Stimulated activated CD8-positive, alpha-beta memory T cell treated with anti-CD3 and anti-CD28 coated beads, Interleukin-2, amount 100 ng/mL, for 1 hour (primary cell): ENCODE results near the gene TSPAN7.

Experiments
- DNase-seq, 2 donors: peaks; one replicate each; pipeline ENCODE4 v3.0.0-alpha.2; 2020; ENCODE audit warnings: low read depth in 2 of 2

TSPAN7 gene

DNA sequence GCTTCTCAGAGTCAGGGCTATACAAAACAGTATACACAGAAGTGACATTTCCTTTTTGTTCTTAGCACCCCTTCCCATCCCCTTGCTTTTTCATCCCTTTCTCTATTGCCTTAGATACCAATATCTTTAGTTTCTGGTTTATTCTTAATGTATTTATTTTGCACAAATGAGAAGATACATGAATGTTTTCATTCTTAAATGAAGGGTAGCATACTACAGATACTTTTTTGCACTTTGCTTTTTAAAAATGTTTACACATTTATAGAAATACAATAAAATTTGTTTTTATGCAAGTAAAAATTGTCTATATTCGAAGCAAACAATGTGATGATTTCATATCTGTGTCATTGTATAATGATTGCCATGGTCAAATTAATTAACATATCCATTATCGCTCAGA, 33.1 kb downstream of the TSPAN7 start:
- no peak for DNase-seq

- no peak for DNase-seq
Observed at GRCh38 chrX:38595801-38596200, 34.5 kb downstream of the TSPAN7 start.

DNA sequence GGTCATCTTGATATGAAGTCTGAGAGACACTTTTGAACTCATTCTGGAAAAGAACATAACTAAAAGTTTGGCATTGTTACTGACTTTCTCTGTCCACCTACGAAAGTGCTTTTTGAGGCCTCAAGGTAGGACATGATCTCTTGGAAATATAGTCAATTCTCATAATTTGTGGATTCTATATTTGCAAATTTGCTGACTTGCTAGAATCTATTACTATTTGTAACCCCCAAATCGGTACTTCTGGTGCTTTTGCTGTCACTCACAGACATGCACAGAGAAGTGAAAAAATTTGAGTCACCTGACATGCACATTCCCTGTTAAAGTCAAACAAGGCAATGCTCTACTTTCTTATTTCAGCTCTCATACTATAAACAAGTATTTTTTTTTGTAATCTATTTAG, 35.6 kb downstream of the TSPAN7 start:
- no peak for DNase-seq

DNA sequence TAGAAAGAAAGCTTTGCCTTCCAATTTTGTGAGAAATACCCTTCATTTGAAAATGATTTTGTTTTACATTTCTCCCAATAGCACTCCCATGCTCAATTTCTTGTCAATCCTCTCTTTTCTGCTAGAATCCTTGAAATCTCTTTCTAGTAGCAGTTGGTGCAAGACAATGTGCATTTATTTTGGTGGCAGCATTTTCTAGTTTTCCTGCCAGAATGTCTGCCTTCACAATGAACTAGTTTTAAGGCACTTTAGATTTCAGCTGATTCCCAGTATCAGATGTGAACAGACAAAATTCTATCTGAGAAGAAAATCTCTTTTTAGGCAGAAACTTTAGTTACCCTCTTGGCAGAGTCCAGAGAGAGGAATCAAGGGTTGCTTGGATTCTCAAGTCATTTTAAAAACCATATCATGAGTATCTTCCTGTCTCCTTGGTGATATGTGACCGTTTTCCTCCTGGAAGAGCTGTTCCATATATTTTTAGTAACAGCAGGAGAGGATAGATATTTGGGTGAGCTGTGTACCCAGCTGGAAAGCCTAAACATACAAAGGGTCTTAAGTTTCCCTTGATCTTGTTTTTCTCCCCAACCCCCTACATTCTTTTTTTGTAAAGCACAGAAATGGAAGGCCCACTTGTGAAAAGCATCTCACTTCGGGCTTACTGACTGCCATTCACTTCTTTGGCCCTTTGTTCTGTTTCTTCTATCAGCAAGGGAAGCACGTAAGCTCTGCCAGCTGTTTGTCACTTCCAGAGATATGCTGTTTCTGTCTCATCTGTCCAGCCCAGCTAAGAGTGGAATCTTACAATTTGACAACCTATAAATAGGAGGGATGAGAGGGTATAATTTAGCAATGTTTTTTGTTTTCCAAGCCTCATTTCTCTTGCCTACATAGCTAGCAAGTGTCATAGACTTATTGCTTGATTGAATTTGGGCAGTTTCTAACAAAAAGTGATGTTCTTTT, 38.7 kb downstream of the TSPAN7 start:
- DNase-seq: no peak

DNA sequence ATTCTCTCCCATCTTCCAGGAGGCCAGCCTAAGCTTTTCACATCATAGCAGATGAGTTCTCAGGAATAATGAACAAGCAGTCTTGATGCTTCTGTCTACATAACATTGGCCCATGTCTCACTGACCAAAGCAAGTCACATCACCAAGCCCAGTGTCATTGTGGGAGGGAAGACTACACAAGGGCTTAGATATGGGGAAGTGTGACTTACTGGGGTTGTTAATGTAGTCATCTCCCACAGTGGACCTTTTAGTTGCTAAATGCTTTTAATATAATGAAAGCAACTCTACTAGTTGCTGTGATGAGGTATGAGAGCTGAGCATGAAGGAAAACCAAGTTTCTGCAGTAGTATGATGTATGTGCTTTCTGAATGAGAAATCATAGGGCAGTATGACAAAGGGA, 40.5 kb downstream of the TSPAN7 start:
- no peak for DNase-seq

- no peak for DNase-seq
Observed at GRCh38 chrX:38606821-38607220, 45.5 kb downstream of the TSPAN7 start.

- DNase-seq: no peak
Observed at GRCh38 chrX:38607976-38608375, 46.6 kb downstream of the TSPAN7 start.

GRCh38 chrX:38610849-38611248, 49.5 kb downstream of the TSPAN7 start:
- no peak for DNase-seq

GRCh38 chrX:38612281-38612680, 50.9 kb downstream of the TSPAN7 start:
- DNase-seq: no peak

- DNase-seq: no peak
Observed at GRCh38 chrX:38614485-38614884, 53.1 kb downstream of the TSPAN7 start.

- no peak for DNase-seq
Observed at GRCh38 chrX:38616904-38617303, 55.6 kb downstream of the TSPAN7 start.

GRCh38 chrX:38618180-38618579, 56.8 kb downstream of the TSPAN7 start:
- DNase-seq: no peak

GRCh38 chrX:38620623-38621022, 59.3 kb downstream of the TSPAN7 start:
- DNase-seq: no peak

DNA sequence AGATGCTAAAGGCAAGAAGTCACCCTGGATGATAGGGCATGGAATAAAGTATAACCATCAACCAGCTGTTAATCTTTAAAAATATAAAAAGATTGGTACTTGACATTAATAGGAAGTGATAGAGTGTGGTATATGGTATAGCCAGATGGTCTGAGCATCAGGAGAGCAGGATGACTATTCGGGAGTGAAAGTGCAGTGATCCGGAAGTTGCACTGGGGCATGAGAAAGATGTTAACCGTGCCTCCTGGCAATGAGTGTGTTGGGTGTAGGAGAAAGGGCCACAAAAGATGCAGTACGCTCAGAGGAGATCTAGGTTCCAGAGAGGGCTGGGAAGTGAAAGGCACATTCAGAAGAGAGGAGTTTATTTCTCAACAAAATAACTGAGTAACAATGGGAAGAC, 65.0 kb downstream of the TSPAN7 start:
- no peak for DNase-seq

GRCh38 chrX:38627683-38628082, 66.3 kb downstream of the TSPAN7 start:
- DNase-seq: no peak

DNA sequence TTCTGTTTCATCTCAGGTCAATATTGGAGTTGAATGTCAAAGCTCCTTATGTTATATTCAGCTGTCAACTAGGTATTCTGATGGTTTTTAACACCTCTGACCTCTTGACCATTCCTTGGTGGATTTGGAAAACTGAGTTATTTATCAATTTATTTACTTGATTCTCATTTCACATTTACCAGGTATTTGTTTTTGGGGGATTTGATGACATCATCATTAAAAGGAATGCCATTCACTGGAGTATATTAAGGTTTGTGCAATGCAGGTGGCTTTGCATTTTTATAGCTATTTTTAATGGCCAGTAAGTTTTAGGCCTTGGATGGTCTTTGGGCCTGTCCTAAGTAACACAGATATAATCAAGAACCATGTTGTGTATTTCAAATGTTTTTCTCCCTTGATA, 67.2 kb downstream of the TSPAN7 start:
- DNase-seq: no peak

DNA sequence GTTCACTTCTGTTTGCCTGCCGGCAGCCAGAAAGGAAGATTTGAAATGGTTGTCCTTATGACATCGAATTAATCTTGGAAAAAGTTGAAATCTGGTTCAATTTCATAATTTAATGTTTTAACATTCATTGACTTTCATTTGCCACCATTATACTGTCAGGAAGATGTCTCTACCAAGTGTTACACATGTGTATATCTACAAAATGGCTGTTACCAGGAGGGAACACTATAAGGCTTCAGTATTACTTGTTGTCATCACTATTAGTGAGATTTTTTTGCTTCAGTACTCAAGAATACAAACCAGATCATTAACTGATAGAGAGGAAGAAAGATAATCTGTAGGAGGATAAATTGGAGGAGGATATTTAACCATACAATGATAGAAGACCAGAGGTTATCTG, 71.2 kb downstream of the TSPAN7 start:
- no peak for DNase-seq

- no peak for DNase-seq
Observed at GRCh38 chrX:38634665-38635064, 73.3 kb downstream of the TSPAN7 start.

DNA sequence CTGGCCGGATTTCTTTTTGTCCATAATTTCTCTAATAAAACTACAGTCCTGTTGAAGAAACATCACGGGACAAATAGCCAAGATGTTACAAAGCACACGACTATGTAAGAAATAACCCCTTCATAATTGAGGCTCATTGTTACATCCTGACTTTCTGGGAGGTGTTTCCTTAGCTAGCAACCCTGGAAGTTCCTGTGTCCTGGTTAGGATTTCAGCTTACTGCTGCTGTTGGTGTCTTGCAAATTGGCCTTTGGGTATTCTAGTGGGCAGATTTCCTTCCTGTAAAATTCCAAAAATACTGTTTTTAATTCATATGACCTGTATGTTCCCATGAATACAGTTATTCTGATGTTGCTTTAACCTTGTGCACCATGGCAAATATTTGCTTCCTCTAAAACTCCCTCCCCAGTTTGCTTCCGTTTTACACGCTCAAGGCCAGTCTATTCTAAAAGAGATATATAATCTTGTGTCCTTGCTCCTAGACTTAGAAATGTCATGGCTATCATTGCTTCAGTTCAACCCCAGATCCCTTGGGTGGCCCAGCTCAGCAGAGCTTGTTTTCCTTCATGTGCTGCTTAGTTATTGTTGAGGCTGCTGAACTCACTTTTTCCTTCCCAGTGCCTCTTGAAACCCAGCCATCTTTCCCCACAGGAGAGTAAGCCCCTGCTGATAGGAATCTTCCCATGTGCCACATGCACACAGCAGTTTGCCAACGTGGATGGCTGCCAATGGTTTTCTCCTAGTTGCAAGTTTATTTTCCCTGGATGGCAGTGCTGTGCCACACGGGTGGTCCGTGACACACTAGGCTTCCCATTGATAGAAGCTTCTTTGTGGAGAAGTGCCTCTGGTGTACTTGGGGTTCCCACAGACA, 75.8 kb downstream of the TSPAN7 start:
- DNase-seq: no peak

DNA sequence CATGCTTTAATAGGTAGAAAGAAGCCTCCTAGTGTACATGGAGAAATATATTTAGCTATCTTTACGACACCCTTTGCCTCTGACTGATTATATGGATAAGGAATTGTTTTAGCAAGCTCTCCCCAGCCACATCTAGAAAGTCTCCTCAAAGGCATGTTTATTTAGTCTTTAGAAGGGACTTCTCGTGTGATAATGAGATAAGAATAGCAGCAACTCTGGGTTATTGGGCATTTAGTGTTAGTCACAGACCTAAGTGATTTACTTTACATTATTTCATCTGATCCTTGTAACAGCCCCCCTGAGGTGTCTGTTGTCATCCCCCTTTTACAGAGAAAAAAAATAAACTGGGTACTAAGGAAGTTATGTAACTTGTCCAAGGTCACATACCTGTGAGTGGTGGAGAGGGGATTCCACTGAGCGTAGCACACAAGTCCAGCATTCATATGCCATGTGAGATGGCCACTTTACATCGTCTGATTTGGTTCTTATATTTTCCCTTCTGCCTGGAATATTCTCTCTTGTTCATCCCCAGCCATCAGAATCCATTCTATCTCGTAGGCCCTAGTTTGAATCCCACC, 77.7 kb downstream of the TSPAN7 start:
- DNase-seq: no peak

DNA sequence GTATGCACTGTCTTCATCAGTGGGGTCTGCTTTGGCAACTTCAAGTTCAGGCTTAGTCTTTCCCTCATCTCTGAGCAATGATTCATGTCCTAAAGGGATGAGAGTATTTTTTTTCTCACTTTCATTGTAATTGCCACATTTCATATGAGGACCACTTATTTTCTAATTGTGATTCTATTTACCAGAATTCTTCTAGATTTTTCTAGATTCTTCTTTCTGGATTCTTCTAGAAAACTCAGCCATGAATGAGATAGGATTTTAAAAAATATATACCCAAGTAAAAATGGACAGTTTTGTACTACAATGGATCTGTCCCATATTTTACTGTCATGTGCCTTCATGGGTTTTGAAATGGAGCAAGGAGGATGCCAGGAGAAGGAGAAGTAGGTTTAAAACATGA, 78.4 kb downstream of the TSPAN7 start:
- no peak for DNase-seq

- no peak for DNase-seq
Observed at GRCh38 chrX:38641197-38641596, 79.9 kb downstream of the TSPAN7 start.
